Skeletal muscle cell (primary cell): ENCODE measurements around the gene SIGLEC5.
"Not testable (repeated sequence)": the region's sequence is repeated elsewhere in the genome, so short reads cannot be mapped to it uniquely, and the experiment has no call there.

Experiments
- DNase-seq: peaks from one replicate; pipeline ENCODE4 v3.0.0-alpha.2; 2010; ENCODE audit warnings: low read depth
- H3K4me3 ChIP-seq: 2 replicates; pipeline ENCODE4 v1.5.1; 2011; ENCODE audit warnings: low read depth, mild to moderate bottlenecking, control low read depth, low read length, moderate library complexity

The SIGLEC5 gene, protein sequence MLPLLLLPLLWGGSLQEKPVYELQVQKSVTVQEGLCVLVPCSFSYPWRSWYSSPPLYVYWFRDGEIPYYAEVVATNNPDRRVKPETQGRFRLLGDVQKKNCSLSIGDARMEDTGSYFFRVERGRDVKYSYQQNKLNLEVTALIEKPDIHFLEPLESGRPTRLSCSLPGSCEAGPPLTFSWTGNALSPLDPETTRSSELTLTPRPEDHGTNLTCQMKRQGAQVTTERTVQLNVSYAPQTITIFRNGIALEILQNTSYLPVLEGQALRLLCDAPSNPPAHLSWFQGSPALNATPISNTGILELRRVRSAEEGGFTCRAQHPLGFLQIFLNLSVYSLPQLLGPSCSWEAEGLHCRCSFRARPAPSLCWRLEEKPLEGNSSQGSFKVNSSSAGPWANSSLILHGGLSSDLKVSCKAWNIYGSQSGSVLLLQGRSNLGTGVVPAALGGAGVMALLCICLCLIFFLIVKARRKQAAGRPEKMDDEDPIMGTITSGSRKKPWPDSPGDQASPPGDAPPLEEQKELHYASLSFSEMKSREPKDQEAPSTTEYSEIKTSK

DNA sequence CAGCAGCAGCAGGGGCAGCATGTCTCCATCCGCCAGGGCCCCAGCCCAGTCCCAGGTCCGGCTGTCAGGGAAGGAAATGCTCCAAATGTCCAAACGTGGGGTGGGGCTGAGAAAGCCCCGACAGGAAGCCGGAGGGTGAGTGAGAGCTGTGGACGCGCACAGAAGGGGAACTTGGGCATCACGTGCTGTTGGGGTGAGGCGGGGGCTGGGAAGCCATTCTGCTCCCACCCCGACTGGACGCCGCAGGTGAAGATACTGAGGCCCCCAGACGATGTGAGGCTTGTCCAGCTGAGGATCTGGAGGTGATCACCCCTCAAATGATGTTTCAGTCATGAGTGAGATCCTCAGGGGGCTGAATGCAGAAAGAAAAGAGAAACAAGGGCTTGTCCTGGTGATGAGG lies at the start of gene SIGLEC5:
Gene SIGLEC5 (minus strand): TSS at position 87 of the 400 bp plus-strand sequence. CDS start 66 bp downstream, at position 21.
- DNase-seq, H3K4me3 ChIP-seq: not testable (repeated sequence)

DNA sequence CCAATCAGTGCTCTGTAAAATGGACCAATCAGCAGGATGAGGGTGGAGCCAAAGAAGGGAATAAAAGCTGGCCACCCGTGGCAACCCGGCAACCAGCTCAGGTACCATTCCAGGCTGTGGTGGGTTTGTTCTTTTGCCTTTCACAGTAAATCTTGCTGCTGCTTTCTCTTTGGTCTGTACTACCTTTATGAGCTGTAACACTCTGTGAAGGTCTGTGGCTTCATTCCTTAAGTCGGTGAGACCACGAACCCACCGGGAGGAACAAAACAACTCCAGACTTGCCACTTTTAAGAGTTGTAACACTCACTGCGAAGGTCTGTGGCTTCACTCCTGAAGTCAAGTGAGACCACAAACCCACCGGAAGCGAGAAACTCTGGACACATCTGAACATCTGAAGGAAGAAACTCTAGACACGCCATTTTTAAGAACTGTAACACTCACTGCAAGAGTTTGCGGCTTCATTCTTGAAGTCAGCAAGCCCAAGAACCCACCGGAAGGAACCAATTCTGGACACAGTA lies 46.4 kb upstream of the SIGLEC5 start:
- H3K4me3 ChIP-seq = no peak overlapping the region
- DNase-seq = no peak

- not testable (repeated sequence) for H3K4me3 ChIP-seq, DNase-seq
Measured at GRCh38 chr19:51675911-51676565, 45.8 kb upstream of the SIGLEC5 start.

DNA sequence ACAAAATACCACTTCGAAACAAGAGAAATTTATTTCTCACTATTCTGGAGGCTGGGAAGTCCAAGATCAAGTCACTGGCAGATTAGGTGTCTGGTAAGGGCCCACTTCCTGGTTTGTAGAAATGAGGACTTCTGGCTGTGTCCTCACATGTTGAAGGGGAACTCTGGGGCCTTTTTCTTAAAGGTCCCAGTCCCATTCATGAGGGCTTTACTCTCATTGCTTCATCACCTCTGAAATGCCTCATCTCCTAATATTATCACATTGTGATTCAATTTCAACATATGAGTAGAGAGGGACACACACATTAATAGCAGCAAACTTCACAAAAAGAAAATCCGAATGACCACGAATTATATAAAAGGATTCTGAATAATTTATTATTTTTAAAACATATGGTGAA lies 38.0 kb upstream of the SIGLEC5 start:
- no peak for DNase-seq
- no peak overlapping the region for H3K4me3 ChIP-seq

GRCh38 chr19:51664997-51665396 lies 34.8 kb upstream of the SIGLEC5 start:
- no peak for DNase-seq
- H3K4me3 ChIP-seq = no peak overlapping the region

DNA sequence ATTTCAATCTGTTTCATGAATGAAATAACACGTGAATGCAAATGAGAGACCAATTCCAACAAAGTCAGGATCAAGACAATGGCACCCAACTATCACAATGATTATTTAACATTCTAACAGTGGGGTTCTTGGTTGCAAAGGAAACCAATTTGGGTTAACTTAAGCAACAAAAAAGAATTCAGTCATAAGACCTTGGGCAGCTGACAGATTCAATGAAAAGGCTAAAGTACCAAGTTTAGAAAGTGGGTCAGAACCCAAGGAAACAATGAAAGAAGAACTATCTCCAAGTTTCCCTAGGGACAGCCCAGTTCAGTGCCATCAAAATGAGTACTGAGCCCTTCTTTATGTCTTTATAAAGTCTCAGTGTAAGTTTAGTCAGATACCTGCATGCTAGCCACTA lies 33.9 kb upstream of the SIGLEC5 start:
- H3K4me3 ChIP-seq = no peak overlapping the region
- no peak for DNase-seq

DNA sequence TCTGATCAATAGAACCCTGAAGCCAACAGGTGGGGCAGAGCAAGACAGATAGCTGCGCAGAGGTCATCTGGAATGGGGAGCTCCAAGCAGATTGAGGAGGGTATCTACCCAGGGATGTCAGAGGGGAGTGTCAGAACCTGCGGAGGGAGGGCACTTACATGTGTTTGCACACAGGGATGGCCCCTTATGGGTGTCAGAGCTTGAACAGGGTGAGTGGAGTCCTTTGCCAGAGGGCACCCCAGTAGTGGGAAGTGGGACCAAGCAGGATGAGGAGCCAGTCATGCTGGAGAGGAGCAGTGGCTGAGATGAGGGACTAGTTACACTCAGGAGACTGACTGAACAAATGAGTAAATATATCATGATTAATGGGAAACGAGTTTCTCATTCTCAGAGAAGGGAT lies 33.4 kb upstream of the SIGLEC5 start:
- no peak overlapping the region for H3K4me3 ChIP-seq
- DNase-seq = no peak

DNA sequence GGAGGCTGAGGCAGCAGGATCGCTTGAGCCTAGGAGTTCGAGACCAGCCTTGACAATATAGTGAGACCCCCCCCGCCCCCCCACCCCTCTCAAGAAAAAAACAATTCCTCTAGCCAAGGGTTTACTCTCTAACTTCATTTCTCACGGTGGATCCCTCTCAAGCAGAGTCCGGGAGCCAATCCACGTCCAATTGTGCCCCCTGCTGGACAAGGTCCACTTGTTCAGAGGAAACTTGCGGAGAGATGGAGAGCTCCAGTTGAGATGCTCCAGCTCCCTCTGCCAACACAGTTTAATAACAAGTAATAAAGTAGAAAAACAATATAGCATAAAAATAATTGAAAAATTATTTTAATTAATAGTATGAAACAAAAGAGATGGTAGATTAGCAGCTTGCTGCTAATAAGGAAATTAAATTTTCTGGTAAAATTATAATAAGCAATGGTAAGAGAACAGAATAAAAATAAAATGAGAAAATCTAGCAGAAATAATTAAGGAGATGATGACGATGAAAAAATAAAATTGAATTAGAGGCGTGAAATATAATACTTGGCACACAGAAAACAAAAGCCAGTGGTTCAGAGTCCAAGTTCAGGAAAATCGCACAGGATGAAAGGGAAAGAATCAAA lies 30.9 kb upstream of the SIGLEC5 start:
- H3K4me3 ChIP-seq = no peak overlapping the region
- DNase-seq = peak; percentile 40

- H3K4me3 ChIP-seq = no peak overlapping the region
- no peak for DNase-seq
Measured at GRCh38 chr19:51654783-51655182, 24.6 kb upstream of the SIGLEC5 start.

GRCh38 chr19:51653162-51653561 lies 23.0 kb upstream of the SIGLEC5 start:
- no peak overlapping the region for H3K4me3 ChIP-seq
- no peak for DNase-seq

GRCh38 chr19:51652266-51652665 lies 22.1 kb upstream of the SIGLEC5 start:
- no peak overlapping the region for H3K4me3 ChIP-seq
- DNase-seq = no peak

DNA sequence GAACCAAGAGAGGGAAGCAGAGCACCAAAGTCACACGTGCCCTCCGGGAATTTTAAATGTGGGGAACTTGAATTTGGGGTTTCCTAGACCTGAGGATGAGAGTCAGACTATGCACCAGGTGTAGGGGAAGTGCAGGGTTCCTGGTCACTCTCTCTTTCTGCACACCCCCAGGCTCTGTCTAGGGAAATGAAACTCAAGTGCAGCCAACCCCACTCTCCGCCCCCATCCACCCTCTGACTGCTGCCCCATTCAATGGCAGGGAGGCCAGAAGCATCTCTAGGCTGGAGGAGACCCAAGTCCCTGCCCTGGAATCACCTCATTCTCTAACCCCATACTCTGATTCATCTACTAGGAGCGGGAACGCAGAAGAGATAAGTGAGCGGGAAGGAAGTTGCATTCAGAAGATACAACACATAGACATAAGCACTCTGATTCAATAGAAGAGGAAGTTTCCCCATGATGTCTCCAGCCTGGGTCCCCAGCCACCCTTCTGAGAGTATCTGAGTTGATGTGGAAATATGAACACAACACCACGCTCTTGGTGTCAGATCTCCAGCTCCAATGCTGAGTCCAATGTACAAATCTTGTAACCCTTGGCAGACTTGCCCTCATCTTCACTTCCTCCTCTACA lies 21.1 kb upstream of the SIGLEC5 start:
- H3K4me3 ChIP-seq = no peak overlapping the region
- DNase-seq = no peak

- H3K4me3 ChIP-seq = no peak overlapping the region
- DNase-seq = no peak
Measured at GRCh38 chr19:51647318-51647717, 17.1 kb upstream of the SIGLEC5 start.

DNA sequence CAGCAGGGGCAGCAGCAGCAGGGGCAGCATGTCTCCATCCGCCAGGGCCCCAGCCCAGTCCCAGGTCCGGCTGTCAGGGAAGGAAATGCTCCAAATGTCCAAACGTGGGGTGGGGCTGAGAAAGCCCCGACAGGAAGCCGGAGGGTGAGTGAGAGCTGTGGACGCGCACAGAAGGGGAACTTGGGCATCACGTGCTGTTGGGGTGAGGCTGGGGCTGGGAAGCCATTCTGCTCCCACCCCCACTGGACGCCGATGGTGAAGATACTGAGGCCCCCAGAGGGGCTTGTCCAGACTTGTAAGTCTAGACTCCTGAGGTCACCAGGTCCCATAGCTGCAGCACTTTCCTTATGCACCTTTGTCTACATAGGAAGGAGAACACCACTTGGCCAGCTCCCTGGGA lies 16.5 kb upstream of the SIGLEC5 start, which contains the start of gene SIGLEC14:
Gene SIGLEC14 (minus strand): TSS at position 96 of the 400 bp plus-strand sequence. CDS start 66 bp downstream, at position 30.
- not testable (repeated sequence) for H3K4me3 ChIP-seq, DNase-seq

DNA sequence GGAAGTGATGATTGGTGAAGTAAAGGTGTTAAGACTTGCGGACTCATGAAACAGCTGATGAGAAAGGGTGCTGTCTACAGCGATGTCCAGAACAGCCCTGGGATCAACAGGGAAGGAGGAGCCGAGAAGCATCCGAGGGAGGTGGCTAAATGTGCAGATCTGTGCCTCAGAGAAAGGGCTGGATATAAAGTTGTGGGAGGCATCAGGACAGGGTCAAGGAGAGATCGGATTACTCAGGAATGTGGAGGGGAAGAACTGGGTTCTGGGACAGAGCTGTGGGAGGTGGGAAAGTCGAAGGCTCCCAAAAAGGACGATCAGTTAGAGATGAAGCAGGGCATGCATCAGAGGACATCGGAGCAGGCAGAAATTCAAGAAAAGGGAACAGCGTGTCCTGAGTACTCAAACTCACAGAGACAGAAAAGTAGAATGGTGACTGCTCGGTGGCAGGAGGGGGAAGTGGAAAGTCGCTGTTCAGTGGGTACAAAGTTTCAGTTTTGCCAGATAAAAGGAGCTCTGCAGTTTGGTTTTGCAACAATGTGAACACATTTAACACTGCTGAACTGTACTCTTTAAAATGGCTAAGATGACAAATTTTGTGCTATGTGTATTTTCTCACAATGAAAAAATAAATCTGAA lies 14.6 kb upstream of the SIGLEC5 start:
- no peak for DNase-seq
- H3K4me3 ChIP-seq = no peak overlapping the region

- no peak overlapping the region for H3K4me3 ChIP-seq
- no peak for DNase-seq
Measured at GRCh38 chr19:51641648-51642047, 11.4 kb upstream of the SIGLEC5 start.

DNA sequence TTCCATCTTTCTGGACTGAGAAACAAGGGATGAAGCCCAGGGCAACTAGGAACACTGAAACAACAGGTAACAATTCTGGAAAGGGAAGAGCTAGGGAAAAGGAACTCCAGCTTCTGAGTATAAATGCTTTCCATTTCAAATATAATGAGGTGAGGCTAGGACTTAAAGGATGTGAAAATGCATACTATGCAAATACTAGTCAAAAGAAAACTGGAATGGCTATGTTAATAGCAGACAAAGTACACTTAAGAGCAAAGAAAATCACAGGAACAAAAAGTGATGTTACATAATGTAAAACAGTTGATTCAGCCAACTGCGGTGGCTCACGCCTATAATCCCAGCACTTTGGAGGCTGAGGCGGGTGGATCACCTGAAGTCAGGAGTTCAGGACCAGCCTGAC lies 10.2 kb upstream of the SIGLEC5 start:
- no peak for DNase-seq
- no peak overlapping the region for H3K4me3 ChIP-seq

GRCh38 chr19:51639916-51640315 lies 9.7 kb upstream of the SIGLEC5 start:
- DNase-seq = no peak
- no peak overlapping the region for H3K4me3 ChIP-seq

GRCh38 chr19:51637362-51637978 lies 7.3 kb upstream of the SIGLEC5 start:
- no peak for DNase-seq

More at GRCh38 chr19:51637362-51637978, 7.3 kb upstream of the SIGLEC5 start:
- H3K4me3 ChIP-seq = no peak overlapping the region
